Fibroblast of gingiva (primary cell): ENCODE measurements around the gene POLN.
A peak's percentile ranks its signal among the peaks of the same experiment; 100 is the strongest.

ENCODE experiments used
- DNase-seq: peaks from one replicate; pipeline ENCODE4 v3.0.0-alpha.2; 2011; ENCODE audit warnings: low read depth

Gene POLN

DNA sequence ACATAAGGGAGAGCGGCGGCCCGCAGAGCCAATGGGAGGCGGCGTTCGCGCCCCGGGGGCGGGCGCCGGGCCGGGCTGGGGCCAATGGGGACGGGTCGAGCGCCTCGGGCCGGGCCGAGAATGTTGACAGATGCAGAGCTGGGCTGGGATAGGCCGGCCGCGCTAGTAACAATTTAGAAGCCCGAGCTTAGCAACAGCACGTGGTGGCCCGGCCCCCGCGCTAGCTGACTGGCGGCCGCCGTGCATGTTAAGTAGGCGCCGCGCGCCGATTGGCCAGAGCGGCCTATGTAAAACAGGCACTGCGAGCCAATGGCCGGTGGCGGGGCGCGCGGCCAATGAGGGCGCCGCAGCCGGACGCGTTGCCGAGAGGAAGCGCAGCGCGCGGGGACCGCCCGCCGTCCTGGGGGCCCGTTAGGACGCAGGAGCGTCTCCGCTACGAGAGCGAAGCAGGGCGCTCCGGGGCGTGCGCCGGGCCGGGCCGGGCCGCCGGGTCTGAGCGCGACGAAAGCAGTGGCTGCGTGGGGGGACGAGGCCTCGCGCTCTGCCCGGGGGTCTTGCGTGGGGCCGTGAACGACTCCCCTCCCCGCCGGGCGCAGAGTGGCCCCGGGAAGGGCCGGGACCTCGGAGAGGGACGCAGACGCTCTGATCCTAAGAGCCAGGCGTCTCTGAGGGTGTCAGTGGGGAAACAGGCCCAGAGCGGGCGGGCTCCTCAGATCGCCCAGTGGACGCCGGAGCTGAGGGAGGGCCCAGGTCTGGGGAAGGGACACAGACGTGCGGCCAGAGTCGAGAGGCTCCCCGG lies 20.4 kb upstream of the POLN start:
- DNase-seq, result peak; percentile 100

DNA sequence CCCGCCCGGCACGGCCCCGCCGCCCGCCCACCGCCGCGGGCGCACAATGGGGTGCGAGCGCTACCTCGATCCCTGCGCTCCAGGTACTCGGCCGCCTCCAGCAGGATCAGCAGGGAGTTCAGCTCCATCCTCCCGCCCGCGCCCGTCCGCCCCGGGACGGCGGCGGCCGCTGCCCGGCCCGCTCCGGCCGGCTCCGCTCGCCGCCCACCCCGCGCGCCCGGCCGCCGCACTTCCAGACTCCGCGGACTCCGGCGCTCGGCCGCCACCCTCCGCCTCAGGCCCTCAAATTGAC lies 19.9 kb upstream of the POLN start, which contains the start of gene MXD4:
Gene MXD4 (minus strand): TSS at position 257 of the 292 bp plus-strand sequence. CDS start 129 bp downstream, at position 128.
- no peak for DNase-seq

DNA sequence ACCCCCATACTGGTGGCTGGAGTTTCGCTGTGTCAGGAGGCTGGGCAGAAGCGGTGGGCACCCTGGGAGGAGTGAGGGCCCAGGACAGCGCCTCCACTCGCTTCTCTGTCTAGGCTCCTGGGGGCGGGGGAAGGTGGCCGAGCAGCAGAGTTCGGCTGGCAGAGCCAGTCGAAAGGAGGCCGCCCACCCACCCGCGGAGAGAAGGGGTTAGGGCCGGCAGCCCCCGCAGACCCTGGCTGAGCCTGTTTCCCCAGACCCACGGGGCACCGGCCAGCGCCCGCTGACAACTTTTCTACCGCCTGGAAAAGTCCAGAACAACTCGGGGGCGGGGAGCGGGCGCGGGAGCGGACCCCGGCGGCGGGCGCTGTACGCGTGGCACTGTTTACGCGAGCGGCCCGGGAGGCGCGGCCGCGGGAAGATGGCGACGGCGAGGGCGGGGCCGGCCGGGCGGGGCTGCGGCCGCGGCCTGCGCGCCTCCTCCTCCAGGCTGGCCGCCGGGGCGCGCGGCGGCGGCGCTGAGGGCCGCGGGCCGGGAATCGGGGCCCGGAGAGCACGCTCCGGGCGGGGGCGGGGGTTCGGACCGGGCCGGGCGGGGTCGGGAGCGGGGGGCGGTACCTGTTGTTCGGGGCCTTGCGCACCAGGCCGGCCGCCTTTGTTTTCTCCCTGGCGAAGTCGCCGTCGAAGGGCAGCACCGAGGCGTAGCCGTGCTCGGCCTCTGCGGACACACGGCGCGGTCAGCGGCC lies 19.4 kb upstream of the POLN start:
- peak; percentile 54 for DNase-seq

DNA sequence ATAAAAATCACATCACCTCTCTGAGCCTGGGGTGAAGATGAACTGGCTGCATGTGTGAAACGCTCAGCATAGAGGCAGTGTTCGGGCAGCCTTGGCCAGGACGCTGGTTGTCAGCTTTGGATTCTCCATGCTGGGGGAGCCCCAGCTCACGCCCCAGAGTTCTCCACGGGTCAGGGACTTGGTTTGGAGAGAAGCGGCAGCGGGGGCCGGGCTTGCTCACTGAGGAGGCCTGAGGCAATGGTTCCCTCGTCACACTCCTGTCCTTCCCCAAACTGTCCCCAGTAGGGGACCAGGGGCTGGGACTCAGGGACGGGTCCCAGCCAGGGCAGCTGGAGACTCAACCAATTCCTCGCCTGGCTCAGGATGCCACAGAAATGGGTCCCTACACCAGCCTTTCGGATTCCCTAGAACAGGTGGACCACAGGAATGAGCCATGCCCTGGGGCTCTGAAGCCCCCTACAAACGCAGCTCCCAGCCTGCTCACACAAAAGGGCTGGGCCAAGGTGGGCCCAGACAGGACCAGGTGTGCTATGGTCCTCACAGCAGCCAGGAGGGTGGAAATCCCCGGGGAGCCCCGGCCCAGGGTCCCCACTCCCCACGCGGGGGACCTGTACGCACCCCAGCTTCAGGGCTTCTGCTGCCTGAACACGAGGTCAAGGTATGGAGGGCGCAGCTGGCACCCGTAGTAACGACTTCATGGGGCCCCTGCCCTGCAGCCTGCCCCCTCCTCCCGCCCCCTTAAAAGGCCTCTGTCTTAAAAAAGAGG lies 18.6 kb upstream of the POLN start:
- DNase-seq, result peak; percentile 44

DNA sequence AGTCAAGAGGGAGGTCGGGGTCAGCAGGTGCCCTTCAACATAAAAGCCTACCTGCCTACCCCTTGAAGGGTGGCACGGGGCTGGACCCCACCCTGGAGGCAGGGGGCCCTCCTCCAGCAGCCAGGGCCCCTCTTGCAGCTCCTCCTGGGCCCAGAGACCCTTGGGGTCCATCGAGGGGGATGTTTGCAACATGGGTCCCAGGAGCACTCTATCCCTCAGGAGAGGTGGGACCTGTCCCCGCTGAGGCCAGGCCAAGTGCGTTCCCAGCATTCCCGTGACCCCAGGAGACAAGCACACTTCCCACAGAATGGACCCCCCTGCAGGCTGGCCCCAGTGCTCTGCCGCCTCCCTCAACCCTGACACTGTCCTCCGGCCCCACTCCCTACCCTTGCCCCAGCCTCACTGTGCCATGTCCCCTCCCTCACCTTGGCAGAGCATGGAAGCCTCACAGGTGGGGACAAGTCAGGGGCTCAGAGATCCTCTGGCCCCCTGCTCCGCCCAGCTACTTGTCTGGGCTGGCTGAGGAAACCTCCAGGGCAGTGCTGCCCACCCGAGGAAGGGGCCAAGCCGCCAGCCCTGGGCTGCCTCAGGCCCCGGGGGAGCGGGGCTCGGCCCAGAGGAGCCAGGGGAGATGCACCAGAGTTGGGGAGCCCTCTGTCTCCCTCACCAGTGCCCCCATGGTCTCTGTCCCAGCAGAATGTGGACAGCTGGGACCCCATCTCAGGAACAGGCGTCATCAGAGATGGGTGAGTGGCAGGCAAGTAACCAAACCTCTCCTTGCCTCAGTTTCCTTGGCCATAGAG lies 17.8 kb upstream of the POLN start:
- DNase-seq, result no peak

GRCh38 chr4:2259036-2259540 lies 17.2 kb upstream of the POLN start:
- no peak for DNase-seq

DNA sequence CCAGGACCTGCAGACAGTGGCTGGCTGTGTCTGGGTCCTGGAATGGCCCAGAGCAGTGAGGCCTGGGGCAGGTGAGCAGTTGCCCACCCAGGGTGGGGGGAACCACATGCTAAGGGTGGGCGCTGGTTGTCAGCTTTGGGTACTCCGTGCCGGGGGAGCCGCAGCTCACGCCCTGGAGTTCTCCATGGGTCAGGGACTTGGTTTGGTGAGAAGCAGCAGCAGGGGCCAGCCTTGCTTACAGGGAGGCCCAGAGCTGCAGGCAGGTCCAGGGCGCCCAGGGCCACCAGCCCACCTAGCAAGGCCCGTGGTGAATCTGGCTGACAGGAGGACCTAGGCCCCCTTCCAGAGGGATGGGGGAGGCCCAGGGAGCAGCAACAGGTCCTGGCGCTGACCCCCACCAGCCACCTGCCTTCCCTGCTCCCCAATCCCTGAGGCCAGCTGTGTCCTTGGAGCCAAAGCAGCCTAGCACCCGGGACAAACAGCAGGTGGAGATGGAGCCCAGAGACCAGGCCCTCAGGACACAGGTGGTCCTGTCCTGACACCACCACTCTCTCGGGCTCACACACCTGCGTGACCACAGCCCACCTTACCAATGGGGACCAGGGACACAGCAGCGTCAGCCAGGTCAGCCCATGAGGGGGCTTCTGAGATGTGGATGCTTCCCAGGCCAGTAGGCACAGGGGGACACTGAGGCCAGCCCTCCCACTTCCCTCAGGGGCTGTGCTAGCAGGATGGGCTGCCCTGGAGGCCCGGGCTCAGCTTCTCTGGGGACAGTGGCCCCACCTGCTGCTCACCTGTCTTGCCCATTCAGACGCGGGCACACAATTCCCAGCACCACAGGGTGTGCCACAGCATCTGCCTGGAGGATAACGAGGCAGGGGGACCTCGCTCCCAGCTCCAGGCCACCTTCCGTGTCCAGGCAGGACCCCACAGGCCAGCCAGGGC lies 16.4 kb upstream of the POLN start:
- DNase-seq, result no peak

GRCh38 chr4:2257361-2258081 lies 15.6 kb upstream of the POLN start:
- no peak for DNase-seq

DNA sequence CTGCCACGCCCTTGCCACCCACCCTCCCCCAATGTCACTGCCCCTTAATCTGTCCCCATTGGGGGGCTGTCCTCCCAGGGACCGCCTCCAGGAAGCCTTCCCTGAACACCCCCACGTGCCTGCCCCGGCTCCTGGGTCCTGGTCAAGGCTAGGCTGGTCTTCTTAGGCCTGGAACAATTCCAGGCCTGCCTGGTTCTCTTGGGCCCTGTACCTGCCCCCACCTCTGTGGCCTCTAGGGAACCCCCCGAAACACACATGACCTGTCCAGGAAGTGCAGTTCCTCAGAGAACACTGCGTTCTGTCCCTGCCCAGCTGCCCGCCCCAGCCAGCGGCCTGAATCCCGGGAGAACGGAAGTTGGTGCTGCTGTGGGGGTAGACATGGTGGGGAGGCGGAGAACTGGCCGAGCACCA lies 14.9 kb upstream of the POLN start:
- DNase-seq, result no peak

GRCh38 chr4:2256156-2256731 lies 14.3 kb upstream of the POLN start:
- no peak for DNase-seq

DNA sequence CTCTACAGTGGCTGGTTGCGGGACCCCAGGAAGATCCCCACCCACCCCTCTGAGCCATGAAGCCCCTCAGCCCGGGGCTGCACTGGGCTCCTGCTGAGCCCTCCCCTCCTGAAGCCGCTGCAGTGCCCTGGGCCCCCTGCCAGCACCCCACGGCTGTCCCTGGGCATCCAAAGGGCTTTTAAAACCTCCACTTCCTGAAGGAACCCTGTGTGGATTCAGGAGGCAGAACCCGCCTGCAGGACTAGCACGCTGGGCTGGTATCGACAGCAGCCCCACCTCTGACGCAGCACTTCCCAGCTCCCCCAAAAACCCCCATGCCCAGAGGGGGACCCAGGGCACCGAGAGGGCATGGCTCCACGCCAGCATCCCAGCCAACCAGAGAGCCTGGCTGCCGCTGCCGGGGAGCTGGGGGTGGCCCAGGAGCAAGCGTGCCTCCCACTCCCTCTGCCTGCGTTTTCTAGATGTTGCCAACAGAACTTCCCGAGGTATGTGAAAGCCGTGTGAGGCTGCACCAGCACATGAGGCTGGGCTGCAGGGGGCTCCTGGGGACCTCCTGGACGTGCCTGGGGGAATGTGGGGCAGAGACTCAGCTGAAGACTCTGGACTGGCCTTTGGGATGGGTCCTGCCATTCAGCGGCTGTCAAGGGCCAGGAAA lies 13.7 kb upstream of the POLN start:
- DNase-seq, result no peak

DNA sequence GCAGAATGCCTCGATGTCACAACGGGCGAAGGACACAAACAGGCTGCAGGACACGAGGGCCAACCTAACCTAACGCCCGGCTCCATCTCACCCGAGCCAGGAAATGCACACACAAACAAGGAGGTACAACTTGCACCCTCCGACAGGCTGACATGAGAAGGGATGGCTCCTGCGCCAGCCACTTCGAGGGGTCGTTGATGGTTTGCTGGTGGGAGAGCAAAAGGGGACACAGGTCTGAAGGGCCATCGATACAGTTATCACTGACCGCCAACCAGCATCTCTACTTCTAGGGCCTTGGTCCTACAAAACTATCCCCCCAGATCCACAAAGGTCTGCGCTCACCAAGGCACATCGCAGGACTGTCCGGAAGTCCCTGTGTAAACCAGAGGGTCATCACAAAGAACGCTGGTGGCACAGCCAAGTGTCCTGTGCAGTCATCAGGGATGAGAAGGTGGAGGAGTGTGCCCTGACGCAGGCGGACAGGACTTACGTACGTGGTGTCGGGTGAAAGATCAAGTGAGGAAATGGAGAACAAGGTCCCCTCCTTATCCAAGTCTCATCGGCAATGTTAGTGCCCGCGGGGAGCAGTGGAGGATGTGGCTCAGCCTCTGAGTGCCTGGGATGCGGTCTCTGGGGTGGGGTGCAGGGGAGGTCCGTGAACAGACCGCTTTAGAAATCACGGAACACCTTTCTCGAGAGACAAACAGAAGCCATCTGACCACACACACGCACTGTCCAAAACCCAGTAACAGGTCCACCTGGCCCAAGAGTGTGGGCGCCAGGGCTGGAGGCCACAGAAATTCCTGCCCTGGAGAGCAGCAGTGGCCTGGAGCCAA lies 13.0 kb upstream of the POLN start:
- DNase-seq, result no peak

- no peak for DNase-seq
Observed at GRCh38 chr4:2253160-2254084, 11.5 kb upstream of the POLN start.

DNA sequence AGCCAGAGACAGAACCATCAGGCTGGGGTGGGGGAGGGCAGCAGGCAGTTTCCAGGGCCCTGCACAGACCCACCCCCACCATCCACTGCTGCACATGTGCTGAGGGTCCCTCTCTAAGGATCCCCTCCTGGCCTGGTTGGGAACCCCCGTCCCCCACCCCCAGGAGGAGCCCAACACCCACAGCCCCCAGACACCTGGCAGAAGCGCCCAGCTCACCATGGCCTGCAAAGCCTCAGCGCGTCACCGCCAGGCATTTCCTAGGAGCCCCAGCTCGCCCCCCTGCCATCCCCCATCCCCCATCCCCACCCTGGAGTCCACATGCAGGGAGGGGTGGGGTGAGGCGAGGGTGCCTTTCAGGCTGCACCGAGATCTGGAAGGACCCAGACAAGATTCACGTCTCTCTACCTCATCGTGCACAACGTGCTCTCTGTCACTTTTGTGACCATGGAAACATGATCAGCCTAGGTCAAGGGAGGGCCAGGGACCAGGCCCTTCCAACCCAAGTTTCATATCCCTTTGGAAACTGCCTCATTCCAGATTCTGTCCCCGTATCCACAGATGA lies 10.7 kb upstream of the POLN start:
- no peak for DNase-seq

GRCh38 chr4:2251795-2252529 lies 10.0 kb upstream of the POLN start:
- DNase-seq, result no peak
